ENCODE data around the gene ENPP6.

The ENPP6 gene

GRCh38 chr4:184097815-184098214, 119.9 kb downstream of the ENPP6 start:
- no peaks in the 10 kb centered on the region for H3K9me3 Mint-ChIP-seq
- no peak overlapping the region for H3K27ac Mint-ChIP-seq
- peaks cover 4 to 8% of the 10 kb centered on the region in 2 donors for H3K4me1 Mint-ChIP-seq (ENCODE audit: low read depth in 2 of 2)
- peaks cover 3% of the 10 kb centered on the region for H3K36me3 Mint-ChIP-seq (ENCODE audit: insufficient read depth)
- no peak for ATAC-seq (replicated peaks)
- no peak for DNase-seq
- peaks cover 31 to 43% of the 10 kb centered on the region in 2 donors for H3K27me3 Mint-ChIP-seq
- H3K4me3 Mint-ChIP-seq, result no peak overlapping the region

GRCh38 chr4:184097241-184097605, 120.5 kb downstream of the ENPP6 start:
- Mint-ChIP-seq H3K4me1 (ENCODE audit: low read depth in 2 of 2) (peaks cover 4 to 8% of the 10 kb centered on the region in 2 donors), H3K4me3 (peak overlapping the region; percentile 37 to 63), H3K27ac (no peak overlapping the region), H3K9me3 (no peaks in the 10 kb centered on the region), H3K27me3 (peaks cover 31 to 43% of the 10 kb centered on the region in 2 donors), H3K36me3 (ENCODE audit: insufficient read depth) (peaks cover 3% of the 10 kb centered on the region)
- no peak for ATAC-seq (replicated peaks)
- no peak for DNase-seq

- Mint-ChIP-seq H3K27me3 (peaks cover 31 to 43% of the 10 kb centered on the region in 2 donors), H3K9me3 (no peaks in the 10 kb centered on the region), H3K4me1 (ENCODE audit: low read depth in 2 of 2) (peaks cover 4 to 8% of the 10 kb centered on the region in 2 donors), H3K4me3 (peak overlapping the region; percentile 37 to 63), H3K27ac (no peak overlapping the region), H3K36me3 (ENCODE audit: insufficient read depth) (peaks cover 3% of the 10 kb centered on the region)
- no peak for ATAC-seq (replicated peaks)
- DNase-seq, result no peak
Measured at GRCh38 chr4:184096561-184097240, 121.0 kb downstream of the ENPP6 start.

- H3K4me1 Mint-ChIP-seq (ENCODE audit: low read depth in 2 of 2), result peaks cover 4% of the 10 kb centered on the region in 2 donors
- DNase-seq, result no peak
- no peak for ATAC-seq (replicated peaks)
- peaks cover 3% of the 10 kb centered on the region for H3K36me3 Mint-ChIP-seq (ENCODE audit: insufficient read depth)
- no peak overlapping the region for H3K4me3 Mint-ChIP-seq
- H3K27me3 Mint-ChIP-seq, result peaks cover 25 to 46% of the 10 kb centered on the region in 2 donors
- no peak overlapping the region for H3K27ac Mint-ChIP-seq
- H3K9me3 Mint-ChIP-seq, result no peaks in the 10 kb centered on the region
Measured at GRCh38 chr4:184094532-184095159, 123.0 kb downstream of the ENPP6 start.

DNA sequence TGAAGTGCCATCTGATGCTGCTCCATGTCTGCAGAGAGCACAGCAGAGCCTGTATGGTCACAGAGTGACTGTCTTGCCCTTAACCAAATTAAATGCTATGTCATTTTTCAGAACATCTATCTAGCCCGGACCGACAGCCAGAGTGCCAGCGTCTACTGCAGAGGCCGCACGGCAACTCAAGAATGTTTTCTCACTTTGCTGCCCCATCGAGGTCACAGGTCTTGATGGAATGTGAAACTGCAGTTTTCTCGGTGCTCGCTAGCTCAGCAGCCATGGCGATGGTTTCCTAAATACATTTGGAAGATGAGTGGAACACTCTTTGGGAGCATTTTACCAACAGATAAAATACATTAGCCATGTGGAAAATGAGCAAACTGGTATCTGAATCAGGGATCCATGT, 125.7 kb downstream of the ENPP6 start:
- Mint-ChIP-seq H3K27me3 (peaks cover 13 to 42% of the 10 kb centered on the region in 2 donors), H3K4me1 (ENCODE audit: low read depth in 2 of 2) (peaks cover under 1% of the 10 kb centered on the region in 2 donors), H3K27ac (no peak overlapping the region), H3K9me3 (no peaks in the 10 kb centered on the region), H3K36me3 (ENCODE audit: insufficient read depth) (no peaks in the 10 kb centered on the region), H3K4me3 (no peak overlapping the region)
- no peak for ATAC-seq (replicated peaks)
- DNase-seq, result no peak

DNA sequence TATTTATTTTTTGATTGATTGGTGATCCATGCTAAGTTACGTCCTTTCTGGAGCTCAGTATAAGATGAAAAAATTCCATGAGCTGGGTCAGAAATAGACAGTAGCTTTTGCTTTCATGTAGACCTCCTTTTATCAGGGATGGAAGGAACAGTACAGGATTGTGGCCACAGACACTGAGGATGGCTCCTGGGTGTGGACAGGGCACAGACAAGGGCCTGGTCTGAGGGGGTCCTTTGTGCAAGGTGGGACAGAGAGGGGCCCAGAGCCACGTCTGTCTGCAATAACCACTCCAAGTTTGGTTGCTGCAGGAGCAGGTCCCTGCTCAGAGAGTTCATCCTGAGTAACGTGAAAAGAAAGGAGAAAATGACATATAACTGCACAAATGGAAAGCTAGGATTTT, 127.1 kb downstream of the ENPP6 start:
- DNase-seq, result no peak
- no peaks in the 10 kb centered on the region for H3K36me3 Mint-ChIP-seq (ENCODE audit: insufficient read depth)
- ATAC-seq (replicated peaks), result no peak
- H3K4me1 Mint-ChIP-seq (ENCODE audit: low read depth in 2 of 2), result no peaks in the 10 kb centered on the region
- no peak overlapping the region for H3K27ac Mint-ChIP-seq
- H3K9me3 Mint-ChIP-seq, result no peaks in the 10 kb centered on the region
- H3K27me3 Mint-ChIP-seq, result peaks cover 11 to 37% of the 10 kb centered on the region in 2 donors
- no peak overlapping the region for H3K4me3 Mint-ChIP-seq

- no peaks in the 10 kb centered on the region for H3K4me1 Mint-ChIP-seq (ENCODE audit: low read depth in 2 of 2)
- no peak overlapping the region for H3K27ac Mint-ChIP-seq
- H3K4me3 Mint-ChIP-seq, result no peak overlapping the region
- H3K9me3 Mint-ChIP-seq, result no peaks in the 10 kb centered on the region
- peaks cover 65 to 82% of the 10 kb centered on the region in 2 donors for H3K27me3 Mint-ChIP-seq
- DNase-seq (no peak), ATAC-seq (replicated peaks) (no peak)
- H3K36me3 Mint-ChIP-seq (ENCODE audit: insufficient read depth), result no peaks in the 10 kb centered on the region
Measured at GRCh38 chr4:184080674-184081073, 137.0 kb downstream of the ENPP6 start.

- H3K9me3 Mint-ChIP-seq, result peaks cover 2 to 15% of the 10 kb centered on the region in 2 donors
- no peak overlapping the region for H3K4me3 Mint-ChIP-seq
- no peak overlapping the region for H3K27ac Mint-ChIP-seq
- no peaks in the 10 kb centered on the region for H3K4me1 Mint-ChIP-seq (ENCODE audit: low read depth in 2 of 2)
- no peaks in the 10 kb centered on the region for H3K36me3 Mint-ChIP-seq (ENCODE audit: insufficient read depth)
- H3K27me3 Mint-ChIP-seq, result peaks cover 41 to 53% of the 10 kb centered on the region in 2 donors
- no peak for ATAC-seq (replicated peaks)
- DNase-seq, result no peak
Measured at GRCh38 chr4:184074677-184075388, 142.8 kb downstream of the ENPP6 start.

GRCh38 chr4:184067931-184068554, 149.6 kb downstream of the ENPP6 start:
- Mint-ChIP-seq H3K9me3 (peaks cover 2 to 5% of the 10 kb centered on the region in 2 donors), H3K36me3 (ENCODE audit: insufficient read depth) (no peaks in the 10 kb centered on the region), H3K27me3 (peaks cover 18 to 53% of the 10 kb centered on the region in 2 donors), H3K4me3 (no peak overlapping the region), H3K4me1 (ENCODE audit: low read depth in 2 of 2) (no peaks in the 10 kb centered on the region), H3K27ac (no peak overlapping the region)
- DNase-seq (no peak), ATAC-seq (replicated peaks) (no peak)

DNA sequence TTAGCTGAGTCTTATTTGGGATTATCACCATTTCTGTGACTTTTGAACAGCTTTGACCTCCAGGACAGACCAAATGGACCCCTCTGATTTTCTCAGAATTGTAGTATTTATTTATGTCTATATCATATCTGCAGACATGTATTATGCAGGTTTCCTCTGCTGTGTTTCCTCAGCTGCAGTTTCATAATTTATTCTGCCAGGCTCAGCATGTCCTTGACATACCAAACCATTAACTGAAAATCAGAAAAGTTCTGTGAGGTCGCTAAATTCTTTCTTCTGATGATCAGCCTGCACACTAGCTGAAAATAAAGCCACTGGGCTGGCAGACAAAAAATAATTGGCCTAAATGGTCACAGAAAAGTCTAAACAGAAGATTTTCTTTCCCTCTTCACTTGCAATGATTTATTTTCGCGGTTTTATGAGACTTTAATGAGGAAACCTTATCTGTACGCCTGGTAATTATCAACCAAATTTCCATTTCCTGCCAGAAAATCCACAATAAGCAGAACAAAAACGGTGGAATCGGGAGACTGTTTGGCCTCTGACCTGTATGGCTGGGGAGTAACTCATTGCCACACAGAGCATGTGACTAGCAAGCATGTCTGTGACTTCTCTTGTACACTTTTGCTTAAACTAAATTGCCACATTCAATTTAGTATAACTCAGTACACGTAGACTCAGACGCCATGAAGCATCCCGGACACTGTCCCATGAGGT, 150.9 kb downstream of the ENPP6 start:
- H3K9me3 Mint-ChIP-seq, result peaks cover under 1 to 2% of the 10 kb centered on the region in 2 donors
- H3K27me3 Mint-ChIP-seq, result peaks cover 18 to 62% of the 10 kb centered on the region in 2 donors
- H3K27ac Mint-ChIP-seq, result no peak overlapping the region
- H3K36me3 Mint-ChIP-seq (ENCODE audit: insufficient read depth), result no peaks in the 10 kb centered on the region
- H3K4me3 Mint-ChIP-seq, result no peak overlapping the region
- ATAC-seq (replicated peaks), result no peak
- DNase-seq, result no peak
- H3K4me1 Mint-ChIP-seq (ENCODE audit: low read depth in 2 of 2), result no peaks in the 10 kb centered on the region

GRCh38 chr4:184064877-184065276, 152.8 kb downstream of the ENPP6 start:
- H3K27ac Mint-ChIP-seq, result no peak overlapping the region
- no peaks in the 10 kb centered on the region for H3K36me3 Mint-ChIP-seq (ENCODE audit: insufficient read depth)
- H3K4me3 Mint-ChIP-seq, result no peak overlapping the region
- no peaks in the 10 kb centered on the region for H3K9me3 Mint-ChIP-seq
- no peak for ATAC-seq (replicated peaks)
- no peaks in the 10 kb centered on the region for H3K4me1 Mint-ChIP-seq (ENCODE audit: low read depth in 2 of 2)
- DNase-seq, result no peak
- H3K27me3 Mint-ChIP-seq, result peaks cover 13 to 55% of the 10 kb centered on the region in 2 donors

DNA sequence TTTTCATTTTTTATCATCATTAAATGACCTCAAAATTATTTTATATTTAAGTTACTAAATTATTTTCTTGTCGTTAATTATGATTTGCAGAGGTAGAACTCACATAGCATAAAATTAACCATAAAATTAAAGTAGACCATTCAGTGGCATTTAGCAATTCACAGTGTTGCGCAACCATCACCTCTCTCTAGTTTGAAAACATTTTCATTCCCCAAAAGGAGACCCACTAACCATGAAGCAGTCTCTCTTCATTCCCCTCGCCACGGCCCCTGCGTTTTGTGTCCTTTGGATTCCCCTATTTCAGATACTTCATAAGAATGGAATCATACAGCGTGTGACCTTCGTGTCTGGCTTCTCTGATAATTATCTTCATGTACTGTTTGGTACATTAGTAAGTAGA, 154.9 kb downstream of the ENPP6 start:
- H3K36me3 Mint-ChIP-seq (ENCODE audit: insufficient read depth), result no peaks in the 10 kb centered on the region
- H3K4me1 Mint-ChIP-seq (ENCODE audit: low read depth in 2 of 2), result no peaks in the 10 kb centered on the region
- no peak overlapping the region for H3K4me3 Mint-ChIP-seq
- H3K27me3 Mint-ChIP-seq, result peaks cover 12 to 37% of the 10 kb centered on the region in 2 donors
- no peaks in the 10 kb centered on the region for H3K9me3 Mint-ChIP-seq
- no peak for DNase-seq
- no peak overlapping the region for H3K27ac Mint-ChIP-seq
- no peak for ATAC-seq (replicated peaks)

DNA sequence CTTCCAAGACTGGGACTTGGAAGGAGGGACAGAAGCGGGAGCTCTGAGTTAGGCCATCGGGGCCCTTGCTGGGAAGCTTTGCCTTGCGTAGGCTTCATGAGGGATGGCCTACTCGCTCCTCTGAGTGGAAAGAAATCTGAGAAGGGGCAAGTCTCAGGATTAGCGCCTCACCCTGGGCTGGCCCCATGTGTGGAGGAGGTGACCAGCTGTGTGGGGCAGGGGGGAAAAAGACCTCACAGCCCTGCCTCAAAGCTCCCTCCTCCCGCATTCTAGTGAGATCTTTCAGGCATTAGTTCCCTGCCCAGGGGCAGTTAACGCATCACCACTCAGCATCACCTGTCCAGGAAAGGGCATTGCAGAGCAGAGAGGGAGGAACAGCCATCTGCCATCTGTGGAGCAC, 156.1 kb downstream of the ENPP6 start:
- H3K4me1 Mint-ChIP-seq (ENCODE audit: low read depth in 2 of 2), result no peaks in the 10 kb centered on the region
- no peaks in the 10 kb centered on the region for H3K36me3 Mint-ChIP-seq (ENCODE audit: insufficient read depth)
- H3K27me3 Mint-ChIP-seq, result peaks cover 12 to 31% of the 10 kb centered on the region in 2 donors
- no peaks in the 10 kb centered on the region for H3K9me3 Mint-ChIP-seq
- no peak overlapping the region for H3K4me3 Mint-ChIP-seq
- DNase-seq (no peak), ATAC-seq (replicated peaks) (no peak)
- no peak overlapping the region for H3K27ac Mint-ChIP-seq
